ENCODE data around the gene AVEN.
"Not testable (repeated sequence)": the region's sequence is repeated elsewhere in the genome, so short reads cannot be mapped to it uniquely, and the experiment has no call there.

The AVEN gene

DNA sequence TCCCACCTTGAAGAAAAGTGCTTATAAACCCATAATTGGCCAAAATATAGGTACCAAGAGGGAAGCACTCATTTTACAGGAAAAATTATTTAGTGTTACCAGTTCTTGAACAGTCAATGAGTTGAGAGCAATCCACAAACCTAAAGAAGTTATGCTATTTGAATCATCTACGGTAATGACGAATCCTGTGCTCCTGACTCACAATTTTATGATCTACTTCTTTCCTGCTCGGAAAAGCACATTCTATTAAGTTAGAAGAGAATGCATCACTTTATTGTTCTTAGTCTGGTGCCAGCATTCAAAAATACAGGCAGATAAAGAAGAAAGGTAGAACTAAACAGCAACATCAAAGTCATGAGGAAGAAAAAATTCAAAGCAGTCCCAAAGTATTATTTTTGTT is 37.5 kb downstream of the AVEN start:
- H3K9me3 Mint-ChIP-seq: no peaks in the 10 kb centered on the region
- ATAC-seq (replicated peaks; ENCODE audit: extremely low read depth, poor library complexity, severe bottlenecking) (no peak), DNase-seq (ENCODE audit: low spot score in 2 of 2) (no peak)
- H3K36me3 Mint-ChIP-seq (ENCODE audit: insufficient read depth): no peaks in the 10 kb centered on the region
- no peak overlapping the region for H3K27ac Mint-ChIP-seq (ENCODE audit: low read depth)
- no peak overlapping the region for H3K4me3 Mint-ChIP-seq
- H3K27me3 Mint-ChIP-seq: no peaks in the 10 kb centered on the region
- no peaks in the 10 kb centered on the region for H3K4me1 Mint-ChIP-seq

GRCh38 chr15:33995666-33996065 is 43.3 kb downstream of the AVEN start:
- not testable (repeated sequence) for ATAC-seq (replicated peaks; ENCODE audit: extremely low read depth, poor library complexity, severe bottlenecking); H3K9me3 Mint-ChIP-seq; DNase-seq (ENCODE audit: low spot score in 2 of 2); H3K27me3 Mint-ChIP-seq; H3K4me1 Mint-ChIP-seq; H3K27ac Mint-ChIP-seq (ENCODE audit: low read depth); H3K4me3 Mint-ChIP-seq; H3K36me3 Mint-ChIP-seq (ENCODE audit: insufficient read depth)

GRCh38 chr15:33994005-33994615 is 44.9 kb downstream of the AVEN start:
- H3K4me1 Mint-ChIP-seq: no peaks in the 10 kb centered on the region
- no peaks in the 10 kb centered on the region for H3K27me3 Mint-ChIP-seq
- H3K4me3 Mint-ChIP-seq: no peak overlapping the region
- no peaks in the 10 kb centered on the region for H3K9me3 Mint-ChIP-seq
- H3K27ac Mint-ChIP-seq (ENCODE audit: low read depth): no peak overlapping the region
- peaks cover 2% of the 10 kb centered on the region for H3K36me3 Mint-ChIP-seq (ENCODE audit: insufficient read depth)
- DNase-seq (ENCODE audit: low spot score in 2 of 2) (no peak), ATAC-seq (replicated peaks; ENCODE audit: extremely low read depth, poor library complexity, severe bottlenecking) (no peak)

DNA sequence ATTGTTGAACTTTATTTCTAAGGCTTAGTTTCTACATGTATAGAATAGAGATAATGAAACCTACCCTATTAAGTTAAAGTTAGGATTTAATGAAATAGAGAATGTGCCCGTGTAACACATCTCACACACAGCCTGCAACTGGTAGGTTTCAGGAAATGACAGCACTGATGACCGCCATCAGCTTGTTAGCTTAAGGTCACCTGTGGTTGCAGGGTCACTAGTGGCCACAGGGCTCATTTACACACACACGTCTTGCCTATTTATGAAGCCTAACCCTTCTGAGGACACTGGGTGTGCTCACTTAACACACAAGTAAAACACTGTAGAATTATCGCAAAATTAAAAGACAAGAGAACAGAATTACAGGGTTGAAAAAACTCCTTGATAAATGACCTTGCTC is 50.6 kb downstream of the AVEN start:
- peaks cover 15% of the 10 kb centered on the region for H3K4me1 Mint-ChIP-seq
- no peaks in the 10 kb centered on the region for H3K27me3 Mint-ChIP-seq
- no peak for ATAC-seq (replicated peaks; ENCODE audit: extremely low read depth, poor library complexity, severe bottlenecking)
- no peaks in the 10 kb centered on the region for H3K9me3 Mint-ChIP-seq
- no peak for DNase-seq (ENCODE audit: low spot score in 2 of 2)
- H3K36me3 Mint-ChIP-seq (ENCODE audit: insufficient read depth): peaks cover 2% of the 10 kb centered on the region
- H3K4me3 Mint-ChIP-seq: no peak overlapping the region
- no peak overlapping the region for H3K27ac Mint-ChIP-seq (ENCODE audit: low read depth)

DNA sequence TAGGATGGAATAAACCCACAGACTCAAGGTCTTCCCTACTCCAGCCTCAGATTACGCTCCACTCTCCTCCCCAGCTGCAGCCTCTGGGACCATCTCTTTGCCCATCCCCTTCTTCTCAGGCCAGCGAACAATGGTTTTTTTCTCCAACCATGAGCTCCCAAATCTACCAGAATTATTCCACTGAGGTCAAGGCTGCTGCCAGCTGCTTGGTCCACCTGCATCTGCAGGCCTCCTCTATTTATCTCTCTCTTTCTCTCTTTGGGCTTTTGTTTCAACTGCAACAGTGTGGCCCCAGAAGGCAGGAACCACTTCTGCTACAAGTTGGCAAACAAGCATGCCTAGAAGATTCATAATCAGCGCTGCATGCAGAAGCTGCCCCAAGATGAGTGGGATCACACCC is 51.6 kb downstream of the AVEN start:
- no peaks in the 10 kb centered on the region for H3K27me3 Mint-ChIP-seq
- H3K9me3 Mint-ChIP-seq: no peaks in the 10 kb centered on the region
- ATAC-seq (replicated peaks; ENCODE audit: extremely low read depth, poor library complexity, severe bottlenecking) (no peak), DNase-seq (ENCODE audit: low spot score in 2 of 2) (no peak)
- no peak overlapping the region for H3K27ac Mint-ChIP-seq (ENCODE audit: low read depth)
- peaks cover 2% of the 10 kb centered on the region for H3K36me3 Mint-ChIP-seq (ENCODE audit: insufficient read depth)
- peaks cover 15% of the 10 kb centered on the region for H3K4me1 Mint-ChIP-seq
- H3K4me3 Mint-ChIP-seq: no peak overlapping the region

- H3K27ac Mint-ChIP-seq (ENCODE audit: low read depth): no peak overlapping the region
- no peaks in the 10 kb centered on the region for H3K27me3 Mint-ChIP-seq
- ATAC-seq (replicated peaks; ENCODE audit: extremely low read depth, poor library complexity, severe bottlenecking): no peak
Measured at GRCh38 chr15:33985751-33986150, 53.3 kb downstream of the AVEN start.

GRCh38 chr15:33985287-33985686 is 53.7 kb downstream of the AVEN start:
- Mint-ChIP-seq H3K9me3 (no peaks in the 10 kb centered on the region), H3K36me3 (ENCODE audit: insufficient read depth) (peaks cover 2% of the 10 kb centered on the region), H3K4me3 (no peak overlapping the region), H3K4me1 (peaks cover 15% of the 10 kb centered on the region), H3K27me3 (no peaks in the 10 kb centered on the region), H3K27ac (ENCODE audit: low read depth) (no peak overlapping the region)
- no peak for DNase-seq (ENCODE audit: low spot score in 2 of 2)
- no peak for ATAC-seq (replicated peaks; ENCODE audit: extremely low read depth, poor library complexity, severe bottlenecking)

More at GRCh38 chr15:33985751-33986150, 53.3 kb downstream of the AVEN start:
- DNase-seq (ENCODE audit: low spot score in 2 of 2): no peak
- Mint-ChIP-seq H3K36me3 (ENCODE audit: insufficient read depth) (peaks cover 2% of the 10 kb centered on the region), H3K4me3 (no peak overlapping the region), H3K9me3 (no peaks in the 10 kb centered on the region), H3K4me1 (peaks cover 15% of the 10 kb centered on the region)

- no peak for DNase-seq (ENCODE audit: low spot score in 2 of 2)
- Mint-ChIP-seq H3K27me3 (no peaks in the 10 kb centered on the region), H3K27ac (ENCODE audit: low read depth) (no peak overlapping the region), H3K36me3 (ENCODE audit: insufficient read depth) (no peaks in the 10 kb centered on the region), H3K4me3 (no peak overlapping the region), H3K4me1 (peaks cover 12% of the 10 kb centered on the region), H3K9me3 (no peaks in the 10 kb centered on the region)
- ATAC-seq (replicated peaks; ENCODE audit: extremely low read depth, poor library complexity, severe bottlenecking): no peak
Measured at GRCh38 chr15:33982516-33982915, 56.5 kb downstream of the AVEN start.

DNA sequence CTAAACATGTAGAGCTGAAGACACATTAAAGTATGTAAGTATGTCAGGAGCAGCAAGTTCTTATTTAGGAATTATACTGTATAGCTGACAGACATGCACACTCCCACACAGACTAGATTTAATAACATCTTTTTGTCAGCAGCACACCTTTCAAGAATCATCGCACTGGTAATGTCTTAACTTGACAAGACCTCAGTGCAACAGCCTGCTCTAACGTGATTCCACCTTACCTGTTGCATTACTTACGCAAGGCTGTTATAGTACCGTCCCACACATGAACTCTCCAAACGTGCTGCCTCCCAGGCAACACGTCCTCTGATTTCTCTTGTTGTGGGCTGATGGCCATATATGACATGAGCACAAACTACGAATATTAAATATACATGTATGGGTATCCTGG is 58.8 kb downstream of the AVEN start:
- DNase-seq (ENCODE audit: low spot score in 2 of 2) (no peak), ATAC-seq (replicated peaks; ENCODE audit: extremely low read depth, poor library complexity, severe bottlenecking) (no peak)
- no peak overlapping the region for H3K4me3 Mint-ChIP-seq
- no peaks in the 10 kb centered on the region for H3K9me3 Mint-ChIP-seq
- H3K4me1 Mint-ChIP-seq: peaks cover 8% of the 10 kb centered on the region
- H3K27me3 Mint-ChIP-seq: no peaks in the 10 kb centered on the region
- no peak overlapping the region for H3K27ac Mint-ChIP-seq (ENCODE audit: low read depth)
- H3K36me3 Mint-ChIP-seq (ENCODE audit: insufficient read depth): no peaks in the 10 kb centered on the region

GRCh38 chr15:33975022-33975565 is 63.9 kb downstream of the AVEN start:
- Mint-ChIP-seq H3K9me3 (no peaks in the 10 kb centered on the region), H3K4me1 (no peaks in the 10 kb centered on the region), H3K27me3 (no peaks in the 10 kb centered on the region), H3K27ac (ENCODE audit: low read depth) (no peak overlapping the region), H3K36me3 (ENCODE audit: insufficient read depth) (no peaks in the 10 kb centered on the region), H3K4me3 (no peak overlapping the region)
- no peak for DNase-seq (ENCODE audit: low spot score in 2 of 2)
- no peak for ATAC-seq (replicated peaks; ENCODE audit: extremely low read depth, poor library complexity, severe bottlenecking)

GRCh38 chr15:33971811-33972210 is 67.2 kb downstream of the AVEN start:
- H3K4me3 Mint-ChIP-seq: no peak overlapping the region
- H3K9me3 Mint-ChIP-seq: no peaks in the 10 kb centered on the region
- no peaks in the 10 kb centered on the region for H3K27me3 Mint-ChIP-seq
- no peak overlapping the region for H3K27ac Mint-ChIP-seq (ENCODE audit: low read depth)
- H3K4me1 Mint-ChIP-seq: no peaks in the 10 kb centered on the region
- ATAC-seq (replicated peaks; ENCODE audit: extremely low read depth, poor library complexity, severe bottlenecking): no peak
- no peak for DNase-seq (ENCODE audit: low spot score in 2 of 2)
- no peaks in the 10 kb centered on the region for H3K36me3 Mint-ChIP-seq (ENCODE audit: insufficient read depth)

- Mint-ChIP-seq H3K27ac (ENCODE audit: low read depth) (no peak overlapping the region), H3K4me3 (no peak overlapping the region), H3K9me3 (no peaks in the 10 kb centered on the region), H3K27me3 (no peaks in the 10 kb centered on the region), H3K36me3 (ENCODE audit: insufficient read depth) (no peaks in the 10 kb centered on the region), H3K4me1 (no peaks in the 10 kb centered on the region)
- DNase-seq (ENCODE audit: low spot score in 2 of 2): no peak
- ATAC-seq (replicated peaks; ENCODE audit: extremely low read depth, poor library complexity, severe bottlenecking): no peak
Measured at GRCh38 chr15:33968821-33969220, 70.2 kb downstream of the AVEN start.

GRCh38 chr15:33968224-33968623 is 70.8 kb downstream of the AVEN start, which contains the start of gene CHRM5:
Gene CHRM5, plus strand, starts transcription at chr15:33968497. Its CDS starts 94,221 bp downstream, at chr15:34062718.
- ATAC-seq (replicated peaks; ENCODE audit: extremely low read depth, poor library complexity, severe bottlenecking) (no peak), DNase-seq (ENCODE audit: low spot score in 2 of 2) (no peak)
- no peaks in the 10 kb centered on the region for H3K36me3 Mint-ChIP-seq (ENCODE audit: insufficient read depth)
- no peak within 1 kb of the TSS for H3K4me3 Mint-ChIP-seq
- H3K4me1 Mint-ChIP-seq: no peaks in the 10 kb centered on the region
- no peaks in the 10 kb centered on the region for H3K9me3 Mint-ChIP-seq
- no peak within 1 kb of the TSS for H3K27ac Mint-ChIP-seq (ENCODE audit: low read depth)
- H3K27me3 Mint-ChIP-seq: no peaks in the 10 kb centered on the region

Measured in central memory CD8-positive, alpha-beta T cell (primary cell).